ENCODE results near the gene CERS1.
"Not testable (repeated sequence)": the region's sequence is repeated elsewhere in the genome, so short reads cannot be mapped to it uniquely, and the experiment has no call there.

CERS1 gene

GRCh38 chr19:18919086-18919899 lies 23.3 kb upstream of the CERS1 start, which contains the start of the genes COPE and DDX49:
Gene COPE (minus strand): TSS chr19:18919387. CDS start chr19:18919348, 39 bp downstream.
Gene DDX49 (plus strand): TSS chr19:18919715. CDS start chr19:18919742, 27 bp downstream.
- DNase-seq, result peak; percentile 99

- DNase-seq, result not testable (repeated sequence)
Observed at GRCh38 chr19:18917593-18917992, 21.6 kb upstream of the CERS1 start.

GRCh38 chr19:18915639-18916038 lies 19.7 kb upstream of the CERS1 start:
- peak; percentile 54 for DNase-seq

- DNase-seq, result no peak
Observed at GRCh38 chr19:18913466-18913865, 17.5 kb upstream of the CERS1 start.

- no peak for DNase-seq
Observed at GRCh38 chr19:18912933-18913332, 17.0 kb upstream of the CERS1 start.

- no peak for DNase-seq
Observed at GRCh38 chr19:18910801-18911436, 15.0 kb upstream of the CERS1 start.

GRCh38 chr19:18910010-18910409 lies 14.1 kb upstream of the CERS1 start:
- DNase-seq, result no peak

GRCh38 chr19:18908917-18909619 lies 13.1 kb upstream of the CERS1 start:
- DNase-seq, result no peak

GRCh38 chr19:18906605-18907519 lies 10.9 kb upstream of the CERS1 start:
- DNase-seq, result no peak

- no peak for DNase-seq
Observed at GRCh38 chr19:18905513-18906236, 9.7 kb upstream of the CERS1 start.

- DNase-seq, result no peak
Observed at GRCh38 chr19:18905058-18905456, 9.1 kb upstream of the CERS1 start.

- DNase-seq, result no peak
Observed at GRCh38 chr19:18904334-18905057, 8.5 kb upstream of the CERS1 start.

GRCh38 chr19:18903156-18904037 lies 7.4 kb upstream of the CERS1 start:
- DNase-seq, result no peak

- not testable (repeated sequence) for DNase-seq
Observed at GRCh38 chr19:18902519-18902918, 6.6 kb upstream of the CERS1 start.

- no peak for DNase-seq
Observed at GRCh38 chr19:18901491-18901890, 5.5 kb upstream of the CERS1 start.

GRCh38 chr19:18900700-18901481 lies 4.9 kb upstream of the CERS1 start:
- no peak for DNase-seq

- no peak for DNase-seq
Observed at GRCh38 chr19:18899624-18900560, 3.9 kb upstream of the CERS1 start.
